GM18907 (cell line): ENCODE data around the gene LCORL.
A peak's percentile ranks its signal among the peaks of the same experiment; 100 is the strongest.
"Not testable (repeated sequence)": the region's sequence is repeated elsewhere in the genome, so short reads cannot be mapped to it uniquely, and the experiment has no call there.

ENCODE experiments used
- ATAC-seq: cut with Tn5 transposase; IDR thresholded peaks from one replicate; pipeline ENCODE4 v1.9.1; 2021; ENCODE audit warnings: mild to moderate bottlenecking, moderate library complexity; ENCODE audit not compliant: unreplicated experiment

Gene LCORL

GRCh38 chr4:17865866-17866363 is 155.6 kb downstream of the LCORL start:
- ATAC-seq: no peak

- not testable (repeated sequence) for ATAC-seq
These were observed 159.6 kb downstream of the LCORL start for GRCh38 chr4:17861906-17862305.

- ATAC-seq: no peak
These were observed 161.7 kb downstream of the LCORL start for GRCh38 chr4:17859793-17860406.

- ATAC-seq: no peak
These were observed 167.5 kb downstream of the LCORL start for GRCh38 chr4:17854036-17854435.

GRCh38 chr4:17851959-17852358 is 169.6 kb downstream of the LCORL start:
- no peak for ATAC-seq

- ATAC-seq: not testable (repeated sequence)
These were observed 171.3 kb downstream of the LCORL start for GRCh38 chr4:17850295-17850694.

- ATAC-seq: no peak
These were observed 175.3 kb downstream of the LCORL start for GRCh38 chr4:17846266-17846665.

- ATAC-seq: no peak
These were observed 197.5 kb downstream of the LCORL start for GRCh38 chr4:17823871-17824669.

GRCh38 chr4:17817027-17817426 is 204.5 kb downstream of the LCORL start:
- ATAC-seq: peak; percentile 86

- no peak for ATAC-seq
These were observed 205.4 kb downstream of the LCORL start for GRCh38 chr4:17816142-17816541.

- ATAC-seq: no peak
These were observed 207.4 kb downstream of the LCORL start for GRCh38 chr4:17814140-17814539.

GRCh38 chr4:17812801-17813200 is 208.8 kb downstream of the LCORL start:
- ATAC-seq: no peak

- ATAC-seq: no peak
These were observed 209.4 kb downstream of the LCORL start for GRCh38 chr4:17812125-17812524.

- ATAC-seq: peak; percentile 36
These were observed 210.4 kb downstream of the LCORL start for GRCh38 chr4:17811078-17811603.

GRCh38 chr4:17810260-17811077 is 211.1 kb downstream of the LCORL start, which contains the start of the genes DCAF16 and NCAPG:
DCAF16 (minus strand) TSS chr4:17810757; CDS start chr4:17804141, 6,616 bp downstream.
NCAPG (plus strand) TSS chr4:17810979; CDS start chr4:17811078, 99 bp downstream.
- ATAC-seq: peak; percentile 95

- ATAC-seq: no peak
These were observed 211.9 kb downstream of the LCORL start for GRCh38 chr4:17809667-17810066.

GRCh38 chr4:17807446-17807845 is 214.1 kb downstream of the LCORL start:
- no peak for ATAC-seq

- no peak for ATAC-seq
These were observed 215.9 kb downstream of the LCORL start for GRCh38 chr4:17805580-17806155.

- no peak for ATAC-seq
These were observed 223.7 kb downstream of the LCORL start for GRCh38 chr4:17797808-17798207.

- ATAC-seq: no peak
These were observed 226.8 kb downstream of the LCORL start for GRCh38 chr4:17794730-17795129.
